IMR-90 (cell line): ENCODE data around the gene MEDAG. TPM values are rescaled to one million over a fixed set of nuclear protein-coding genes. Genes with fewer than 3 reads are reported as not detected.

ENCODE experiments used
- ATAC-seq: fragments of 200-7000 bp; cut with Tn5 transposase; 2 replicates; pipeline ENCODE4 v1.9.1; 2020; ENCODE audit warnings: low read depth, mild to moderate bottlenecking, moderate library complexity
- BruUV-seq: library from RNA; stranded (reverse); fragments of 400-500 nt; replicated peaks from 2 replicates; lab custom pipeline; 2021; lab: Mats Ljungman, UMichigan
- CTCF ChIA-PET: fragments of 300-600 bp; formaldehyde crosslinking; extraction: SDS; loops from one replicate; lab custom pipeline; 2021; ENCODE audit warnings: antibody characterized with exemption; lab: Yijun Ruan, JAX
- POLR2A ChIA-PET: fragments of 300-600 bp; sonication (Branson Sonifier 250); formaldehyde crosslinking; loops from one replicate; lab custom pipeline; 2022; ENCODE audit warnings: antibody characterized with exemption; ENCODE audit not compliant: unreplicated experiment; lab: Charles Lee
- DNase-seq: peaks from one replicate; pipeline ENCODE4 v3.0.0; 2013
- H2AFZ ChIP-seq: replicated peaks from 2 replicates; pipeline ENCODE3; 2013; ENCODE audit warnings: low read length, mild to moderate bottlenecking; ENCODE audit not compliant: poor library complexity
- H2AK5ac ChIP-seq: 2 replicates; pipeline ENCODE4 v1.6.1; 2013; ENCODE audit warnings: low read depth, low read length, inconsistent platforms
- H2AK9ac ChIP-seq: replicated peaks from 2 replicates; pipeline ENCODE3; 2013; ENCODE audit warnings: mild to moderate bottlenecking, low read depth, low read length, moderate library complexity; ENCODE audit not compliant: poor library complexity
- H2BK120ac ChIP-seq: 2 replicates; pipeline ENCODE4 v1.6.1; 2013; ENCODE audit warnings: low read depth, low read length, inconsistent platforms
- H2BK15ac ChIP-seq: 3 replicates; pipeline ENCODE4 v1.6.1; 2013; ENCODE audit warnings: low read depth, low read length, inconsistent platforms
- H2BK20ac ChIP-seq: 2 replicates; pipeline ENCODE4 v1.6.1; 2013; ENCODE audit warnings: low read depth, mild to moderate bottlenecking, inconsistent platforms, low read length, moderate library complexity
- H2BK5ac ChIP-seq: 2 replicates; pipeline ENCODE4 v1.6.1; 2013; ENCODE audit warnings: mild to moderate bottlenecking, low read depth, low read length, inconsistent platforms; ENCODE audit not compliant: poor library complexity, severe bottlenecking
- H3K14ac ChIP-seq: replicated peaks from 2 replicates; pipeline ENCODE4 v1.6.1; 2013; ENCODE audit warnings: low read depth, low read length, inconsistent platforms
- H3K18ac ChIP-seq: 2 replicates; pipeline ENCODE4 v1.6.1; 2013; ENCODE audit warnings: low read depth, low read length, control low read depth
- H3K23ac ChIP-seq: 2 replicates; pipeline ENCODE4 v1.6.1; 2013; ENCODE audit warnings: low read depth, low read length, inconsistent platforms
- H3K27ac ChIP-seq: 2 replicates; pipeline ENCODE4 v1.5.1; 2013; ENCODE audit warnings: mild to moderate bottlenecking, control low read depth, low read length; ENCODE audit not compliant: insufficient read depth
- H3K27me3 ChIP-seq: 2 replicates; pipeline ENCODE4 v1.6.1; 2013; ENCODE audit warnings: low read length; ENCODE audit not compliant: control insufficient read depth, insufficient read depth
- H3K36me3 ChIP-seq: 2 replicates; pipeline ENCODE4 v1.6.1; 2013; ENCODE audit warnings: low read length, mixed read lengths; ENCODE audit not compliant: control insufficient read depth, insufficient read depth
- H3K4ac ChIP-seq: 2 replicates; pipeline ENCODE4 v1.6.1; 2013; ENCODE audit warnings: low read depth, low read length, inconsistent platforms
- H3K4me1 ChIP-seq: 2 replicates; pipeline ENCODE4 v1.6.1; 2013; ENCODE audit warnings: low read length, mixed read lengths; ENCODE audit not compliant: control insufficient read depth, insufficient read depth
- H3K4me2 ChIP-seq: 2 replicates; pipeline ENCODE4 v1.6.1; 2013; ENCODE audit warnings: low read depth, mild to moderate bottlenecking, control low read depth, low read length, moderate library complexity
- H3K4me3 ChIP-seq: 2 replicates; pipeline ENCODE4 v1.5.1; 2013; ENCODE audit warnings: low read depth, mild to moderate bottlenecking, control low read depth, low read length, moderate library complexity; ENCODE audit not compliant: insufficient read depth
- H3K56ac ChIP-seq: 2 replicates; pipeline ENCODE4 v1.6.1; 2013; ENCODE audit warnings: low read length, inconsistent platforms; ENCODE audit not compliant: insufficient read depth; ENCODE audit errors: extremely low read depth
- H3K79me1 ChIP-seq, 2 experiments: 2 replicates each; pipeline ENCODE4 v1.6.1; 2013; ENCODE audit warnings: low read length in 2 of 2, inconsistent platforms in 1 of 2, low read depth in 1 of 2
- H3K9ac ChIP-seq: 2 replicates; pipeline ENCODE4 v1.6.1; 2013; ENCODE audit warnings: low read depth, low read length, control low read depth
- H3K9me1 ChIP-seq: 2 replicates; pipeline ENCODE4 v1.6.1; 2013; ENCODE audit warnings: low read length, inconsistent platforms; ENCODE audit not compliant: insufficient read depth
- H3K9me3 ChIP-seq: 2 replicates; pipeline ENCODE4 v1.6.1; 2013; ENCODE audit warnings: low read length; ENCODE audit not compliant: control insufficient read depth, insufficient read depth
- H4K20me1 ChIP-seq: 2 replicates; pipeline ENCODE4 v1.6.1; 2013; ENCODE audit warnings: low read length, inconsistent platforms; ENCODE audit not compliant: insufficient read depth
- H4K5ac ChIP-seq: 2 replicates; pipeline ENCODE4 v1.6.1; 2013; ENCODE audit warnings: mild to moderate bottlenecking, low read depth, low read length, control low read depth
- H4K8ac ChIP-seq, 2 experiments: 2 replicates each; pipeline ENCODE4 v1.6.1; 2013; ENCODE audit warnings: low read depth in 2 of 2, low read length in 2 of 2, control low read depth in 1 of 2, inconsistent platforms in 1 of 2
- H4K91ac ChIP-seq: 2 replicates; pipeline ENCODE4 v1.6.1; 2013; ENCODE audit warnings: low read depth, low read length, inconsistent platforms; ENCODE audit not compliant: insufficient read depth
- BHLHE40 ChIP-seq: fragments of 150-350 bp; IDR thresholded peaks from 2 replicates; pipeline ENCODE4 v1.6.1; 2016; ENCODE audit warnings: mild to moderate bottlenecking, low read depth, low read length
- CEBPB ChIP-seq: IDR thresholded peaks from 2 replicates; pipeline ENCODE4 v1.6.1; 2012; ENCODE audit warnings: low read depth, low read length, improper control_type of control experiment
- CHD1 ChIP-seq: IDR thresholded peaks from 2 replicates; pipeline ENCODE4 v1.6.1; 2012; ENCODE audit warnings: low read depth, low read length, improper control_type of control experiment
- CTCF ChIP-seq: conservative IDR thresholded peaks from 2 replicates; pipeline ENCODE4 v1.5.1; 2012; ENCODE audit warnings: mild to moderate bottlenecking, low read depth, low read length, improper control_type of control experiment
- ELK1 ChIP-seq: fragments of 150-350 bp; IDR thresholded peaks from 2 replicates; pipeline ENCODE4 v1.6.1; 2016; ENCODE audit warnings: low read depth, mild to moderate bottlenecking, low read length, moderate library complexity, borderline replicate concordance
- FOS ChIP-seq: fragments of 150-350 bp; IDR thresholded peaks from 2 replicates; pipeline ENCODE4 v1.6.1; 2016; ENCODE audit warnings: low read depth, low read length
- MAFK ChIP-seq: IDR thresholded peaks from 2 replicates; pipeline ENCODE4 v1.6.1; 2012; ENCODE audit warnings: low read depth, low read length, improper control_type of control experiment
- MAZ ChIP-seq: IDR thresholded peaks from 2 replicates; pipeline ENCODE4 v1.6.1; 2012; ENCODE audit warnings: low read depth, mild to moderate bottlenecking, low read length, improper control_type of control experiment, moderate library complexity, borderline replicate concordance
- MXI1 ChIP-seq: IDR thresholded peaks from 2 replicates; pipeline ENCODE4 v1.6.1; 2012; ENCODE audit warnings: low read depth, mild to moderate bottlenecking, low read length, moderate library complexity, borderline replicate concordance
- NFE2L2 ChIP-seq: fragments of 150-350 bp; IDR thresholded peaks from 2 replicates; pipeline ENCODE4 v1.6.1; 2016; ENCODE audit warnings: low read depth, mild to moderate bottlenecking, low read length
- POLR2A ChIP-seq: IDR thresholded peaks from 2 replicates; pipeline ENCODE4 v1.6.1; 2012; ENCODE audit warnings: mild to moderate bottlenecking, low read depth, low read length
- RAD21 ChIP-seq: IDR thresholded peaks from 2 replicates; pipeline ENCODE4 v1.6.1; 2012; ENCODE audit warnings: low read length, improper control_type of control experiment
- RCOR1 ChIP-seq: IDR thresholded peaks from 2 replicates; pipeline ENCODE4 v1.6.1; 2012; ENCODE audit warnings: mild to moderate bottlenecking, low read length, improper control_type of control experiment; ENCODE audit not compliant: insufficient replicate concordance
- RFX5 ChIP-seq: IDR thresholded peaks from 2 replicates; pipeline ENCODE4 v1.8.0; 2012; ENCODE audit warnings: low read depth, mild to moderate bottlenecking, low read length, moderate library complexity
- SMC3 ChIP-seq: fragments of 150-350 bp; IDR thresholded peaks from 2 replicates; pipeline ENCODE4 v1.6.1; 2016; ENCODE audit warnings: low read depth, mild to moderate bottlenecking, antibody characterized with exemption, low read length, moderate library complexity
- USF2 ChIP-seq: fragments of 150-350 bp; IDR thresholded peaks from 2 replicates; pipeline ENCODE4 v1.6.1; 2017; ENCODE audit warnings: mild to moderate bottlenecking, antibody characterized with exemption, low read length, low read depth
- WGBS, 2 experiments: methylation state at CpG; one replicate each; pipeline versions ENCODE4 v1.1.5 to v1.1.7; 2013; ENCODE audit warnings: missing lambda C conversion rate in 2 of 2; ENCODE audit not compliant: insufficient read length in 1 of 2; ENCODE audit errors: extremely low coverage in 2 of 2; 5-methylcytosine and 5-hydroxymethylcytosine counted together
- dilution Hi-C: fragments of 300-500 bp; cut with HindIII; formaldehyde crosslinking; loops from one replicate; pipeline ENCODE4 v1.14.3; 2018; ENCODE audit warnings: low sequenced_read_pairs; ENCODE audit not compliant: unreplicated experiment
- in situ Hi-C: fragments of 300-500 bp; cut with MboI; formaldehyde crosslinking; loops from 3 replicates; pipeline ENCODE4 v1.14.3; 2019; ENCODE audit warnings: low sequenced_read_pairs, inconsistent platforms, mixed read lengths
- intact Hi-C: fragments of 100-400 bp; cut with micrococcal nuclease; formaldehyde crosslinking; loops from 2 replicates; pipeline ENCODE4 v1.10.0; 2022
- polyA plus RNA-seq, 3 experiments: library from polyadenylated mRNA; depleted of rRNA; stranded (reverse); fragments of >200 nt; gene quantifications; 2 replicates each; pipeline ENCODE4 v1.2.3, GENCODE V29; 2012; ENCODE audit warnings: low replicate concordance in 1 of 3
- total RNA-seq: library from RNA; depleted of rRNA; stranded (reverse); fragments of >200 nt; gene quantifications from 2 replicates; pipeline ENCODE4 v1.2.3, GENCODE V29; 2012

MEDAG gene
- total and polyA plus RNA-seq, 2 of the 4 experiments (the other 2 are of a cell fraction), result 0.32 to 0.36 TPM

GRCh38 chr13:30895773-30896172 is 10.3 kb upstream of the MEDAG start:
- Histone ChIP-seq H2AFZ (peak overlapping the region; percentile 68), H3K9me1 (peaks cover 23% of the 10 kb centered on the region), H3K27me3 (no peaks in the 10 kb centered on the region), H3K23ac (peak overlapping the region; percentile 82), H3K4me1 (peaks cover 30% of the 10 kb centered on the region), H3K27ac (peak overlapping the region; percentile 98), H4K8ac (peak overlapping the region; percentile 88 to 91), H3K18ac (peak overlapping the region; percentile 100), H3K36me3 (no peaks in the 10 kb centered on the region), H2BK15ac (peak overlapping the region; percentile 92), H3K4me3 (no peak overlapping the region), H3K9me3 (no peaks in the 10 kb centered on the region), H2BK120ac (peak overlapping the region; percentile 97), H4K20me1 (no peaks in the 10 kb centered on the region), H3K14ac (peak overlapping the region; percentile 80), H2BK20ac (peak overlapping the region; percentile 93), H3K79me1 (peaks cover 0 to 5% of the 10 kb centered on the region in 2 experiments; a peak in 1 of 4 replicates), H2AK9ac (no peak overlapping the region), H3K9ac (peak overlapping the region; percentile 81), H2BK5ac (peak overlapping the region; percentile 90), H4K91ac (peak overlapping the region; percentile 89), H2AK5ac (no peak overlapping the region), H3K4me2 (peak overlapping the region; percentile 61; the same call in 1 of the 2 replicates), H4K5ac (peak overlapping the region; percentile 99), H3K56ac (peak overlapping the region; percentile 88), H3K4ac (peak overlapping the region; percentile 99)
- no CpG with 5 or more reads among the region's 4 CpGs for WGBS, 2 experiments
- ChIA-PET POLR2A (no interaction called here), CTCF (no interaction called here)
- ATAC-seq, result peak; percentile 79
- dilution Hi-C loops (no loop called here), intact Hi-C loops (no loop called here), in situ Hi-C loops (no loop called here)
- BruUV-seq, result no TSS peak
- TF ChIP-seq SMC3, result 0 out of 2 replicates have a peak, but pooled peaks have one; percentile 12
- peak; percentile 28; the same call in 1 of the 2 replicates for TF ChIP-seq RAD21
- TF ChIP-seq USF2, result no peak; the same call in 1 of the 2 replicates
- TF ChIP-seq ELK1, result no peak
- TF ChIP-seq RCOR1, result no peak
- TF ChIP-seq POLR2A, result no peak
- TF ChIP-seq CTCF, result no peak
- peak; percentile 77; the same call in 1 of the 2 replicates for TF ChIP-seq FOS
- TF ChIP-seq MXI1, result no peak
- no peak for TF ChIP-seq CHD1
- peak; percentile 79 for TF ChIP-seq MAZ
- TF ChIP-seq MAFK, result no peak
- TF ChIP-seq CEBPB, result peak; percentile 95
- no peak for TF ChIP-seq NFE2L2
- TF ChIP-seq RFX5, result no peak
- TF ChIP-seq BHLHE40, result peak; percentile 83
- DNase-seq, result peak; percentile 92
